DOHH2 (cell line): ENCODE data around the gene EDEM3.
"Not testable (repeated sequence)": the region's sequence is repeated elsewhere in the genome, so short reads cannot be mapped to it uniquely, and the experiment has no call there.

Experiments
- H3F3A ChIP-seq: fragments of 200-600 bp; sonication (generic), shearing (Covaris generic); 2 replicates; pipeline ENCODE4 v1.6.0; 2016; ENCODE audit warnings: antibody characterized with exemption, mild to moderate bottlenecking; ENCODE audit not compliant: control insufficient read depth, insufficient read depth
- H3K27ac ChIP-seq: fragments of 200-600 bp; sonication (generic); 2 replicates; pipeline ENCODE4 v1.5.1; 2014; ENCODE audit warnings: low read depth, mild to moderate bottlenecking, low read length, moderate library complexity
- H3K27me3 ChIP-seq: fragments of 200-600 bp; sonication (generic); 2 replicates; pipeline ENCODE4 v1.6.1; 2014; ENCODE audit warnings: mild to moderate bottlenecking, low read length, mixed read lengths; ENCODE audit not compliant: control insufficient read depth
- H3K36me3 ChIP-seq: fragments of 200-600 bp; sonication (generic); 2 replicates; pipeline ENCODE4 v1.6.1; 2014; ENCODE audit warnings: mild to moderate bottlenecking, low read length, moderate library complexity, mixed read lengths; ENCODE audit not compliant: control insufficient read depth
- H3K4me1 ChIP-seq: fragments of 200-600 bp; sonication (generic); 2 replicates; pipeline ENCODE4 v1.6.1; 2014; ENCODE audit warnings: mild to moderate bottlenecking, low read length, mixed read lengths; ENCODE audit not compliant: control insufficient read depth
- H3K4me2 ChIP-seq: fragments of 200-600 bp; sonication (generic); 2 replicates; pipeline ENCODE4 v1.6.0; 2014; ENCODE audit warnings: mild to moderate bottlenecking, low read length, moderate library complexity
- H3K4me3 ChIP-seq: fragments of 200-600 bp; sonication (generic); 2 replicates; pipeline ENCODE4 v1.5.1; 2014; ENCODE audit warnings: mild to moderate bottlenecking, low read length, mixed read lengths
- H3K79me2 ChIP-seq: fragments of 200-600 bp; sonication (generic); 2 replicates; pipeline ENCODE4 v1.6.1; 2014; ENCODE audit warnings: mild to moderate bottlenecking, low read length, mixed read lengths; ENCODE audit not compliant: control insufficient read depth
- H3K9me2 ChIP-seq: fragments of 200-600 bp; sonication (generic); replicated peaks from 2 replicates; pipeline ENCODE4 v1.6.1; 2014; ENCODE audit warnings: mild to moderate bottlenecking, low read length, mixed read lengths; ENCODE audit not compliant: control insufficient read depth
- H3K9me3 ChIP-seq: fragments of 200-600 bp; sonication (generic); 2 replicates; pipeline ENCODE4 v1.6.1; 2014; ENCODE audit warnings: antibody characterized with exemption, low read length, mixed read lengths; ENCODE audit not compliant: control insufficient read depth, insufficient read depth
- H4K20me1 ChIP-seq: fragments of 200-600 bp; sonication (generic); 2 replicates; pipeline ENCODE4 v1.6.0; 2014; ENCODE audit warnings: low read depth, mild to moderate bottlenecking, antibody characterized with exemption, low read length, moderate library complexity; ENCODE audit not compliant: control insufficient read depth, insufficient read depth
- EZH2phosphoT487 ChIP-seq: fragments of 200-600 bp; sonication (generic); IDR thresholded peaks from 2 replicates; pipeline ENCODE4 v1.6.1; 2017; ENCODE audit warnings: borderline replicate concordance, mild to moderate bottlenecking, antibody characterized with exemption, low read length, moderate library complexity, mixed read lengths
- TF ChIP-seq, protein P1 (sequence below): fragments of 200-600 bp; sonication (generic); IDR thresholded peaks from one replicate; pipeline ENCODE4 v1.5.1; 2014; ENCODE audit warnings: antibody characterized with exemption, mild to moderate bottlenecking, low read depth, low read length; ENCODE audit not compliant: poor library complexity, severe bottlenecking

Gene EDEM3

GRCh38 chr1:184684285-184685074, 70.2 kb downstream of the EDEM3 start:
- H3K9me2 ChIP-seq: no peaks in the 10 kb centered on the region
- no peaks in the 10 kb centered on the region for H3K36me3 ChIP-seq
- no peaks in the 10 kb centered on the region for H3K79me2 ChIP-seq
- peak overlapping the region; percentile 68 for H3K4me3 ChIP-seq
- peak overlapping the region; percentile 97 for H3K4me2 ChIP-seq
- peak overlapping the region; percentile 50 for H3K27ac ChIP-seq
- H3F3A ChIP-seq: no peaks in the 10 kb centered on the region
- no peaks in the 10 kb centered on the region for H4K20me1 ChIP-seq
- H3K27me3 ChIP-seq: no peaks in the 10 kb centered on the region
- H3K9me3 ChIP-seq: peaks cover 16% of the 10 kb centered on the region; the same call in 1 of the 2 replicates
- peaks cover 39% of the 10 kb centered on the region for H3K4me1 ChIP-seq
- TF ChIP-seq, protein P1, sequence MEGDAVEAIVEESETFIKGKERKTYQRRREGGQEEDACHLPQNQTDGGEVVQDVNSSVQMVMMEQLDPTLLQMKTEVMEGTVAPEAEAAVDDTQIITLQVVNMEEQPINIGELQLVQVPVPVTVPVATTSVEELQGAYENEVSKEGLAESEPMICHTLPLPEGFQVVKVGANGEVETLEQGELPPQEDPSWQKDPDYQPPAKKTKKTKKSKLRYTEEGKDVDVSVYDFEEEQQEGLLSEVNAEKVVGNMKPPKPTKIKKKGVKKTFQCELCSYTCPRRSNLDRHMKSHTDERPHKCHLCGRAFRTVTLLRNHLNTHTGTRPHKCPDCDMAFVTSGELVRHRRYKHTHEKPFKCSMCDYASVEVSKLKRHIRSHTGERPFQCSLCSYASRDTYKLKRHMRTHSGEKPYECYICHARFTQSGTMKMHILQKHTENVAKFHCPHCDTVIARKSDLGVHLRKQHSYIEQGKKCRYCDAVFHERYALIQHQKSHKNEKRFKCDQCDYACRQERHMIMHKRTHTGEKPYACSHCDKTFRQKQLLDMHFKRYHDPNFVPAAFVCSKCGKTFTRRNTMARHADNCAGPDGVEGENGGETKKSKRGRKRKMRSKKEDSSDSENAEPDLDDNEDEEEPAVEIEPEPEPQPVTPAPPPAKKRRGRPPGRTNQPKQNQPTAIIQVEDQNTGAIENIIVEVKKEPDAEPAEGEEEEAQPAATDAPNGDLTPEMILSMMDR: no peak
- TF ChIP-seq EZH2phosphoT487: no peak

- Histone ChIP-seq H3K27ac (no peak overlapping the region), H3K9me2 (no peaks in the 10 kb centered on the region), H3K9me3 (peaks cover 16% of the 10 kb centered on the region; the same call in 1 of the 2 replicates), H4K20me1 (no peaks in the 10 kb centered on the region), H3K79me2 (no peaks in the 10 kb centered on the region), H3K4me1 (peaks cover 37% of the 10 kb centered on the region), H3K4me2 (no peak overlapping the region), H3K4me3 (no peak overlapping the region), H3F3A (no peaks in the 10 kb centered on the region), H3K36me3 (no peaks in the 10 kb centered on the region), H3K27me3 (no peaks in the 10 kb centered on the region)
- TF ChIP-seq EZH2phosphoT487: no peak
- TF ChIP-seq, protein P1: no peak
Observed at GRCh38 chr1:184682956-184683355, 71.7 kb downstream of the EDEM3 start.

GRCh38 chr1:184680611-184681225, 73.9 kb downstream of the EDEM3 start:
- H3K9me2 ChIP-seq, H3K4me3 ChIP-seq, H3K79me2 ChIP-seq, H3K27ac ChIP-seq, H3K36me3 ChIP-seq, H3F3A ChIP-seq, H3K4me2 ChIP-seq, H3K27me3 ChIP-seq, H4K20me1 ChIP-seq: not testable (repeated sequence)
- Histone ChIP-seq H3K9me3 (peaks cover 16% of the 10 kb centered on the region; the same call in 1 of the 2 replicates), H3K4me1 (peaks cover 26% of the 10 kb centered on the region)

DNA sequence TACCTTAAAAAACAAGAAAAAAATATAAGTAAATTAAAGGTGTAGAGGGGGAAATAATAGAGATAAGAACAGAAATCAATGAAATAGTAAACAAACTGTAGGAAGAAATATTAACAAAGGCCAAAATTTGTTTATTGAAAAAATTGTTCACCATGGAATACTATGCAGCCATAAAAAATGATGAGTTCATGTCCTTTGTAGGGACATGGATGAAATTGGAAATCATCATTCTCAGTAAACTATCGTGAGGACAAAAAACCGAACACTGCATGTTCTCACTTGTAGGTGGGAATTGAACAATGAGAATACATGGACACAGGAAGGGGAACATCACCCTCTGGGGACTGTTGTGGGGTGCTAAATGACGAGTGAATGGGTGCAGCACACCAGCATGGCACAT, 75.2 kb downstream of the EDEM3 start:
- not testable (repeated sequence) for H3K4me2 ChIP-seq, H3K4me3 ChIP-seq, H4K20me1 ChIP-seq, H3K27me3 ChIP-seq, H3K27ac ChIP-seq, H3F3A ChIP-seq, H3K79me2 ChIP-seq, H3K36me3 ChIP-seq, H3K9me2 ChIP-seq
- H3K9me3 ChIP-seq: peaks cover 16% of the 10 kb centered on the region; the same call in 1 of the 2 replicates
- peaks cover 13% of the 10 kb centered on the region for H3K4me1 ChIP-seq
